ENCODE data around the gene APBB2.

DNA sequence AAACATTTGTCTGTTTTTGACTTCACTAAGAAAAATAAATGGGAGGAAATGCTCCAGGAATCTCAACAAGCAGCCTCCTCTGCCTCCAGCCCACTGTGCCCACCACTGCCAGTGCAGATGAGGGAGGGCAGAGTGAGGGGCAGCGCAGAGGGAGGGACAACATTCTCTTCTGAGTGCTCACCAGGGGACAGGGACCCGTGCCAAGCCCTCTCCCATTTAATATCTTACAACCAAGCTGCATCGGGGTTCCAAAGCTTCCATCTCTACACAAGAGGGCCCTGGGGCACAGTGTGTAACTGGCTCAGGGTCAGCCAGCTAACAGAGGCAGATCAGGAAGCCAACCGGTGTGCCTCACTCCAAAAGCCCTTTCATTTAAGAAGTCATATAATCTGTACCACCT lies 344.2 kb downstream of the APBB2 start:
- TF ChIP-seq, protein P1, sequence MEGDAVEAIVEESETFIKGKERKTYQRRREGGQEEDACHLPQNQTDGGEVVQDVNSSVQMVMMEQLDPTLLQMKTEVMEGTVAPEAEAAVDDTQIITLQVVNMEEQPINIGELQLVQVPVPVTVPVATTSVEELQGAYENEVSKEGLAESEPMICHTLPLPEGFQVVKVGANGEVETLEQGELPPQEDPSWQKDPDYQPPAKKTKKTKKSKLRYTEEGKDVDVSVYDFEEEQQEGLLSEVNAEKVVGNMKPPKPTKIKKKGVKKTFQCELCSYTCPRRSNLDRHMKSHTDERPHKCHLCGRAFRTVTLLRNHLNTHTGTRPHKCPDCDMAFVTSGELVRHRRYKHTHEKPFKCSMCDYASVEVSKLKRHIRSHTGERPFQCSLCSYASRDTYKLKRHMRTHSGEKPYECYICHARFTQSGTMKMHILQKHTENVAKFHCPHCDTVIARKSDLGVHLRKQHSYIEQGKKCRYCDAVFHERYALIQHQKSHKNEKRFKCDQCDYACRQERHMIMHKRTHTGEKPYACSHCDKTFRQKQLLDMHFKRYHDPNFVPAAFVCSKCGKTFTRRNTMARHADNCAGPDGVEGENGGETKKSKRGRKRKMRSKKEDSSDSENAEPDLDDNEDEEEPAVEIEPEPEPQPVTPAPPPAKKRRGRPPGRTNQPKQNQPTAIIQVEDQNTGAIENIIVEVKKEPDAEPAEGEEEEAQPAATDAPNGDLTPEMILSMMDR (IDR thresholded peaks at IDR 0.05; ENCODE audit: low read depth, low read length, poor library complexity, severe bottlenecking): no peak
- no peak for TF ChIP-seq EZH2phosphoT487 (IDR thresholded peaks at IDR 0.05; ENCODE audit: borderline replicate concordance, low read length)

Measured in DOHH2 (cell line).